GM18870 (cell line): ENCODE data around the gene DTX3.
"Not testable (repeated sequence)": the region's sequence is repeated elsewhere in the genome, so short reads cannot be mapped to it uniquely, and the experiment has no call there.

Experiments
- ATAC-seq: cut with Tn5 transposase; IDR thresholded peaks from one replicate; pipeline ENCODE4 v1.9.1; 2021; ENCODE audit warnings: moderate library complexity; ENCODE audit not compliant: unreplicated experiment

The DTX3 gene

GRCh38 chr12:57631566-57632072 is 27.0 kb downstream of the DTX3 start:
- no peak for ATAC-seq

- ATAC-seq, result no peak
Measured at GRCh38 chr12:57632073-57632957, 27.7 kb downstream of the DTX3 start.

- ATAC-seq, result no peak
Measured at GRCh38 chr12:57632958-57633840, 28.6 kb downstream of the DTX3 start, which contains the start of gene B4GALNT1. B4GALNT1 (minus strand) TSS chr12:57633201; CDS start chr12:57632132, 1,069 bp downstream.

- not testable (repeated sequence) for ATAC-seq
Measured at GRCh38 chr12:57636731-57637130, 32.1 kb downstream of the DTX3 start.

GRCh38 chr12:57637364-57637763 is 32.7 kb downstream of the DTX3 start:
- no peak for ATAC-seq

- ATAC-seq, result no peak
Measured at GRCh38 chr12:57638096-57638495, 33.5 kb downstream of the DTX3 start.

GRCh38 chr12:57640175-57641042 is 35.8 kb downstream of the DTX3 start:
- no peak for ATAC-seq

GRCh38 chr12:57641699-57642442 is 37.2 kb downstream of the DTX3 start:
- ATAC-seq, result no peak

- ATAC-seq, result not testable (repeated sequence)
Measured at GRCh38 chr12:57645990-57646658, 41.5 kb downstream of the DTX3 start.

GRCh38 chr12:57646659-57647049 is 42.0 kb downstream of the DTX3 start:
- not testable (repeated sequence) for ATAC-seq

- ATAC-seq, result no peak
Measured at GRCh38 chr12:57654042-57654441, 49.4 kb downstream of the DTX3 start.

GRCh38 chr12:57655541-57656240 is 51.1 kb downstream of the DTX3 start:
- ATAC-seq, result no peak

GRCh38 chr12:57656408-57656807 is 51.8 kb downstream of the DTX3 start:
- not testable (repeated sequence) for ATAC-seq

GRCh38 chr12:57657744-57658143 is 53.1 kb downstream of the DTX3 start:
- ATAC-seq, result no peak

- no peak for ATAC-seq
Measured at GRCh38 chr12:57658890-57659289, 54.3 kb downstream of the DTX3 start.
